ENCODE results near the gene SLC25A36. TPM values are rescaled to one million over a fixed set of nuclear protein-coding genes. Genes with fewer than 3 reads are reported as not detected.
A peak's percentile ranks its signal among the peaks of the same experiment; 100 is the strongest.

SLC25A36 gene
- total RNA-seq, 1 donor from 2014 or later, result 156 TPM

- DNase-seq (ENCODE audit: low spot score in 2 of 2, unreplicated experiment in 2 of 2), result no peak
- Mint-ChIP-seq H3K9me3 (no peaks in the 10 kb centered on the region), H3K36me3 (no peaks in the 10 kb centered on the region), H3K4me1 (peaks cover 8% of the 10 kb centered on the region), H3K27ac (no peak overlapping the region), H3K4me3 (no peak overlapping the region), H3K27me3 (ENCODE audit: low read depth) (peaks cover 15% of the 10 kb centered on the region)
- TF ChIP-seq, protein P1, sequence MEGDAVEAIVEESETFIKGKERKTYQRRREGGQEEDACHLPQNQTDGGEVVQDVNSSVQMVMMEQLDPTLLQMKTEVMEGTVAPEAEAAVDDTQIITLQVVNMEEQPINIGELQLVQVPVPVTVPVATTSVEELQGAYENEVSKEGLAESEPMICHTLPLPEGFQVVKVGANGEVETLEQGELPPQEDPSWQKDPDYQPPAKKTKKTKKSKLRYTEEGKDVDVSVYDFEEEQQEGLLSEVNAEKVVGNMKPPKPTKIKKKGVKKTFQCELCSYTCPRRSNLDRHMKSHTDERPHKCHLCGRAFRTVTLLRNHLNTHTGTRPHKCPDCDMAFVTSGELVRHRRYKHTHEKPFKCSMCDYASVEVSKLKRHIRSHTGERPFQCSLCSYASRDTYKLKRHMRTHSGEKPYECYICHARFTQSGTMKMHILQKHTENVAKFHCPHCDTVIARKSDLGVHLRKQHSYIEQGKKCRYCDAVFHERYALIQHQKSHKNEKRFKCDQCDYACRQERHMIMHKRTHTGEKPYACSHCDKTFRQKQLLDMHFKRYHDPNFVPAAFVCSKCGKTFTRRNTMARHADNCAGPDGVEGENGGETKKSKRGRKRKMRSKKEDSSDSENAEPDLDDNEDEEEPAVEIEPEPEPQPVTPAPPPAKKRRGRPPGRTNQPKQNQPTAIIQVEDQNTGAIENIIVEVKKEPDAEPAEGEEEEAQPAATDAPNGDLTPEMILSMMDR (IDR thresholded peaks at IDR 0.05; ENCODE audit: unreplicated experiment), result no peak
These were observed 17.4 kb upstream of the SLC25A36 start for GRCh38 chr3:140924097-140924873.

- no peak for DNase-seq (ENCODE audit: low spot score in 2 of 2, unreplicated experiment in 2 of 2)
- Mint-ChIP-seq H3K4me1 (peaks cover 8% of the 10 kb centered on the region), H3K27me3 (ENCODE audit: low read depth) (no peaks in the 10 kb centered on the region), H3K9me3 (no peaks in the 10 kb centered on the region), H3K27ac (peak overlapping the region; percentile 48), H3K36me3 (no peaks in the 10 kb centered on the region), H3K4me3 (no peak overlapping the region)
- TF ChIP-seq, protein P1 (IDR thresholded peaks at IDR 0.05; ENCODE audit: unreplicated experiment), result no peak
These were observed 14.2 kb upstream of the SLC25A36 start for GRCh38 chr3:140927279-140928069.

GRCh38 chr3:140929446-140929845, 12.2 kb upstream of the SLC25A36 start:
- Mint-ChIP-seq H3K4me3 (no peak overlapping the region), H3K4me1 (peaks cover 8% of the 10 kb centered on the region), H3K27ac (no peak overlapping the region), H3K27me3 (ENCODE audit: low read depth) (peaks cover 2% of the 10 kb centered on the region), H3K36me3 (no peaks in the 10 kb centered on the region), H3K9me3 (no peaks in the 10 kb centered on the region)
- DNase-seq (ENCODE audit: low spot score in 2 of 2, unreplicated experiment in 2 of 2), result no peak
- TF ChIP-seq, protein P1 (IDR thresholded peaks at IDR 0.05; ENCODE audit: unreplicated experiment), result no peak

GRCh38 chr3:140931016-140931454, 10.6 kb upstream of the SLC25A36 start:
- no peak for DNase-seq (ENCODE audit: low spot score in 2 of 2, unreplicated experiment in 2 of 2)
- Mint-ChIP-seq H3K27ac (no peak overlapping the region), H3K36me3 (peaks cover 2% of the 10 kb centered on the region), H3K9me3 (peaks cover 5% of the 10 kb centered on the region), H3K4me1 (peaks cover 8% of the 10 kb centered on the region), H3K4me3 (peak overlapping the region; percentile 58), H3K27me3 (ENCODE audit: low read depth) (peaks cover 5% of the 10 kb centered on the region)
- TF ChIP-seq, protein P1 (IDR thresholded peaks at IDR 0.05; ENCODE audit: unreplicated experiment), result no peak

- peaks cover 4% of the 10 kb centered on the region for H3K36me3 Mint-ChIP-seq
- DNase-seq (ENCODE audit: low spot score in 2 of 2, unreplicated experiment in 2 of 2), result no peak
- H3K9me3 Mint-ChIP-seq, result peaks cover 13% of the 10 kb centered on the region
- H3K4me3 Mint-ChIP-seq, result no peak overlapping the region
- H3K4me1 Mint-ChIP-seq, result peaks cover 8% of the 10 kb centered on the region
- no peak overlapping the region for H3K27ac Mint-ChIP-seq
- H3K27me3 Mint-ChIP-seq (ENCODE audit: low read depth), result peaks cover 5% of the 10 kb centered on the region
- TF ChIP-seq, protein P1 (IDR thresholded peaks at IDR 0.05; ENCODE audit: unreplicated experiment), result no peak
These were observed 9.8 kb upstream of the SLC25A36 start for GRCh38 chr3:140931801-140932200.
